Pons (tissue), 1 donor: Measurements from ENCODE around the gene DUOX1.
"Not testable (repeated sequence)": the region's sequence is repeated elsewhere in the genome, so short reads cannot be mapped to it uniquely, and the experiment has no call there.

ENCODE experiments used
- DNase-seq: peaks from one replicate; pipeline ENCODE4 v3.0.0-alpha.2; 2016; ENCODE audit warnings: low spot score

The DUOX1 gene

DNA sequence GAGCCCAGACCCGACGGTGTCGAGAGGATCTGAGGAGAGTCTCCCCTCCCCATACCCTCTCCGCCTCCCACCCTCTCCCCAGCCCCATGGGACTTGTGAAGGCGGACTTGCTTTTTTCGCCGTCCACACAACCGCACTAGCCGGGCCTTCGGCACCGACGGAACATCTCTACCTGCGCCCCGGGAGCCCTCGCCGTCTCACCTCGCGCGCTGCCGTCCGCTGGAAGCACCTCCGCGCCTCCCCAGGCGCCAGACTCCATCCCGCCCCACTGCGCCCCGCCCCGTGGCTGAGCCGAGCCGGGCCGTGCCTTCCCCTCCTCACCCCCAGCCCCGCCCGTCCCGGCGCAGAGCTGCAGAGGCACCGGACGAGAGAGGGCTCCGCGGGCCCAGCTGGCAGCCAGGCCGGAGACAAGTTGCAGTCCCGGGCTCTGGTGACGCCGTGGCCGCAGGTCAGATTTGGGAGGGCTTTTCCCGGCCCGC lies at the start of gene DUOX1, which contains the start of gene DUOXA1:
TSS of gene DUOX1 (plus strand) at position 344 of the 479 bp plus-strand sequence. CDS start 1,973 bp downstream, outside the sequence.
TSS of gene DUOXA1 (minus strand) at position 229 of the 479 bp plus-strand sequence. CDS start 6,865 bp downstream, outside the sequence.
- DNase-seq: no peak

DNA sequence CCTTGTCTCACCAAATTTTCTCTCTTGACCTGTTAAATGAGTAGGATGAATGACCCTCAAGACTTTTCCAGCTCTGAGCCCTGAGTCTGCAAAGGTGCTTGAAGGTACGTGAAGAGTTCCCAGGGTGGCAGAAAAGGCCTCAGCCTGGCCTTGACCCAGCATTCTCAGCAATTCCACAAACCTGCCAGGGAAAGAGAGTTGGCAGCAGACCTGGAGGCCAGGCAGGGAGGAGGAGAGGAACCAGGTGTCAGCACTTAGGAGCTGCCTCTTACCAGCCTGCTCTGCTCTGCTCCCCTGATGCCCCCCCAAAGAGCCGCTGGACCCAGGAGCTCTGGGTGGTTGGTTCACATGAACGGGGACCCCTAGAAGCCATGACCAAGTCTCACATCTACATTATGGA lies 49.2 kb upstream of the DUOX1 start:
- not testable (repeated sequence) for DNase-seq

DNA sequence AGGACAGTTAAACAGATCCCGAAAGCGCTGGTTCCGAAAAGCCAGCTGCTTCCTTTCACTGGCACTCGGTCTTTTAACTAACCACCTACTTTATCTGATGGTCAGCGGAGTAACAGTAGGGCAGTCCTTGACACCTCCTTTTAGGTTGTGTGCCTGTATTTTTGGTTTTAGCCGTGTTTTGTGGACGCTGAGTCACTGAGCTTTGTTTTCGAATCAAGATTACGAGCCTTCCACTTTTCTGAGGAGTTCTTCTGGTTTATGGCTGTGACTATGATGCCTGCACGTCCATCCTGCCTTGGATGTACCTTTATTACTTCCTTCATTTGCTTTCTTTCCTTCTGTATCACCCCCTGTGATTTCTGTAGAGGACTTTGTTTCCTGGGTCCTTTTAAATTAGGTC lies 47.4 kb upstream of the DUOX1 start:
- DNase-seq: not testable (repeated sequence)

DNA sequence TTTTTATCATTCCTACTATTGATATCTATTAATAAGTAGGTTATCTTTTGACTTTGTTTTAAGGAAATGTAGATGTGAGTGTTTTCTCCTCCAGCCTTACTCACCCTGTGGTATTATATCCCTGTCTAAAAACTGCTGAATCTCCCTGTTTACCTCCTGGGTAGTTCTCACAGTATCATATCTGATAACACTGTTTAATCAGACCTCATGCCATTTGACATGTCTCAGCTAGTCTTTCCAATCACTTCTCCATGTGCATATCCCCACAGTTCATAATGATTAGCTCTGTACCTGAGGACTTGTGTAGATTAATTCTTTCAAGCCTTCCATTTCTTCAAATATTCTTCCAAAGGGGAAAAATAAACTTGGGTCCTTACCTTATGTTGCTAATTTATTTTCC lies 46.6 kb upstream of the DUOX1 start:
- DNase-seq: no peak

DNA sequence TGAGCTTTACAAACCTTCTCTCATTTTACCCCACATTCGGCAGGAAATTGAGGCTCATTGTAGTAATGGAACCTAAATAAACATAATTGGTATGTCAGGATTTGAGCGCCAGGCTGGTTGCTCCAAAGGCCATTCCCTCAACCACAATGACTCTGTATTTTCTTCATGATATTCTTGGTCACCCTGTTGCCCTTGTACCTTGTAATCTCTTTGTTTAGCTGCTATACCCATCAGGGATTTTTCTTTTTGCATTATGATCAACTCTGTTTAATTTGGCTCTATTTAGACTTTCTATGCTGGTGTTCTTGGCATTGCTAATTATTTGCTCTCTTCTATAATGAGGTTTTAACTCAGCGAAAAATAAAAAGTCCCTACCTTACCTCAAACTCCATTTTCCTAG lies 45.6 kb upstream of the DUOX1 start:
- no peak for DNase-seq

DNA sequence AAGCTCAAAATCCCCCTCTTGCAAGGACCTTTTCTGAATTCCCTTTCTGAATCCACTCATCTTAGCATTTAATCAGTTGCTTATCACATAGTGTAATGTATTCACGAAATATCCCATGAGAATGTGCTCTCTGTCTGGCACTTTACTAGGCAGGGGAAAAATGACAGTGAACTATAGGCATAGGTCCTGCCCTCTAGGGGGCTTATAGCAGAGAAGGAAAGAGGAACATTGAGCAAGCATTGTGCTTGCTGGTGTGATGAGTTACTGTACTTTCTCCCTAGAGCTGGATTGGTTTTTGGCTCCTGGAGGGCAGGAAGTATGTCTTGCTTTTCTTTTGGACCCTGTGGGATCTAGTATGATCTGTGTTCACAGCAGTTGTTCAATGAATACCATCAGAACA lies 42.3 kb upstream of the DUOX1 start:
- no peak for DNase-seq

DNA sequence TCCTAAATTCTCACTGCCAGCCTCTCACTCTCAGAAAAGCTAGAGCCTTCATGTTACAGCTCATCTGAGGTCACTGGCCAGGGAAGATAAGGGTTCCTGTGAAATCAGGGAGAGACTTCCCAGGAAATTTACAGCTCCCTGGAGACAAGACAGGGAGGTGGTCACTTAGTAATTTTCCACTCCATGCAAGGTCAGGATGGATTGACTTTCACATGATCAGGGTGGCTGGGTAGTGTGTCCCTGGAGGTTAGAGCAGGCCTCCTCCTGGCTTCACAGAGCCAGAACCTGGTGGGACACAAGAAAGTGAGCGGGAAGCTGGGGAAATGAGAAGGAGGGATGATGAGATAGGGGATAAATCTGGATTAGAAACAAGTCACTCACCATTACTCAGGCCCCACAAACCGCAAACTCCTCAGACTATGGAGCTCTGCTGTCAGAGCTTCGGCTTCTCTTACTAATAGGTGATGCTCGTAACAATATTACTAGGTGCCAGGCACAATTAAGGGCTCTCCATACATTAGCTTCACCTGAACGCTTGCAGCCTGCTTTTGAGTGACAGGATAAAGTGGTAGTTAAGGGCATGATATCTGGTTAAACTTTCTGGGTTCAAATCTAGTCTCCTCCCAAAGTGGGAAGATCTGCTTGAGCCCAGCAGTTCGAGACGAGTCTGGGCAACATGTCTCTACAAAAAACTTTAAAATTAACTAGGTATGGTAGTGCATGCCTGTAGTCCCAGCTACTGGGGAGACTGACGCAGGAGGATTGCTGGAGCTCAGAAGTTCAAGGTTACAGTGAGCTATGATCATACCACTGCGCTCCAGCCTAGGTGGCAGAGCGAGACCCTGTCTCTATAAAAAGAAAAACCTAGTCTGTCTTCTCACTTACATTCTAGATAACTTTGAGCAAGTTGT lies 40.7 kb upstream of the DUOX1 start:
- DNase-seq: no peak

DNA sequence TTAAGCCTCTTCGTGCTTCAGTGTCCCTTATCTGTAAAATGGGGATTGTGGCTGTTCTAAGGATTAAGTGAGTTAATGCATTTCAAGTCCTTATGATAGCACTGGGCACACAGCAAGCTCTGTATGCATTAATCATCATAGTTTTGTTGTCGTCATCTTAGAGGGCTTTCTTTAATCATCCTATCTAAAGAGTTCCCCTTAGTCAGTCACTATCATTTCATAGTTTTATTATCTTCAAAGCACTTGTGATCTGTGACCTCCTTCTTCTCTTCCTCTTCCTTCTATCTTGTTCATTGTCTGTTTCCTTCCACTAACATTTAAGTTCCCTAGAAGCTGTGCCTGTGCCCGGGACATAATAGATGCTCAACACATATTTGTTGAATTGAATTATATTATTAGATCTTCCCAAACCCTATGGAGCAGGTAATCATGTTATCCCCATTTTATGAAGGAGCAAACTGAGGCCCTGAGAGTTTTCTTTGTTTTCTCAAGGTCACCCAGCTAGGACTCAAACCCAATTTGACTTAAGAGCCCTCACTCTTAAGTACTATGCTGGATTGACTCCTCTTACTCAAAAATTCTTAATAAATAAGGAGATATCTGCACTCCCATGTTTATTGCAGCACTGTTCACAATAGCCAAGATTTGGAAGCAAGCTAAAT lies 40.0 kb upstream of the DUOX1 start:
- no peak for DNase-seq

DNA sequence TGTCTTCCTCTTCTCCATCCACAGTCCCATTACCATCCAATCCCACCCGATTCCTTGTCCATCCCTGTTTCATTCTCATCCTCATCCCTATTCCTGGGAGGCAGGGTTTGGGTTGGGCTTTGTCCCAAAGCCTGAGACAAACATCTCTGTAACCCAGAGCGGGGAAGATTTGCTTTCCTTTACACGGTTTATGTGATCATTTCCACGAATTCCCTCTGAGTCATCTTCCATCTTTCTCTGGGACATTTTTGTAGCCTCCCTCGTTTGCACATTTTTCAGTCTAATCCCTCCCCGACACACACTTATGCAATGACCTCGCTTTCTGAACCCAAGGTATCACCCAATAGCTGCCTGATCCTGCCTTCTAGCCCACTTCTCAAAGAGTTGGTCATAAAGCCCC lies 38.6 kb upstream of the DUOX1 start:
- DNase-seq: no peak

DNA sequence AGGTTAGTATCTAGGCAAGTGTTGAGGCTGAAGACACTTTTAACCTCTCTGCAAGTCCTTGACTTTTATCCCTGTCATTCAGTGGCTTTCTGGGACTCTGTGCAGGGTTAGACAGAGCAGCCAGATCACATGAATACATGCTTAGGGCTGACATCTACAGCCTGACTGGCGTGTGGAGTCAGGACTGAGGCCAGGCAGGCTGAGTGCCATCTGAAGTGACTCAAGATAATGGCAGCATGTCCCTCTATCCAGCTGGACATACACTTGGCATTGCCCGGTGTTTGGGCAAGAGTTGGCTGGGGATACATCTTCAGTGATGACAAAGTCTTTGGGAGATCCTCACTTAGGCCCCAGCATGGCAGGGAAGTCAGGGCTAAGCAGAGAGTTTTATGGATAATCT lies 38.2 kb upstream of the DUOX1 start:
- no peak for DNase-seq

DNA sequence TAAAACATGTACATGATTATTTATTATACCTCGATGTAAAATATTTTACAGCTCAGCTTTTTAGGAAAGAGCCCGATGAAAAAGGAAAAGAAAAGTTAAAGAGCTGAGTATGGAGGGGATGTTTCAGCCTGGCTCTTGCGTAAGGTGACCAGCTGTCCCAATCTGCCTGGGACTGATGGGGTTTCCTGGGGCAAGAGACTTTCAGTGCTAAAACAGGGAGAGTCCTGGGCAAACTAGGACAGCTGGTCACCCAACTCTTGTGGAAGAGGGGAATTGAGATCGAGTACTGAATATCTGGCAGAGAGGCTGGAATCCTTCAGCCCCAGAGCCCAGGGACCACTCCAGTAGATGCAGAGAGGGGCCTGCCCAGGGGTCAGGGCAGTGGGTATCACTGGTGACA lies 36.8 kb upstream of the DUOX1 start:
- no peak for DNase-seq

DNA sequence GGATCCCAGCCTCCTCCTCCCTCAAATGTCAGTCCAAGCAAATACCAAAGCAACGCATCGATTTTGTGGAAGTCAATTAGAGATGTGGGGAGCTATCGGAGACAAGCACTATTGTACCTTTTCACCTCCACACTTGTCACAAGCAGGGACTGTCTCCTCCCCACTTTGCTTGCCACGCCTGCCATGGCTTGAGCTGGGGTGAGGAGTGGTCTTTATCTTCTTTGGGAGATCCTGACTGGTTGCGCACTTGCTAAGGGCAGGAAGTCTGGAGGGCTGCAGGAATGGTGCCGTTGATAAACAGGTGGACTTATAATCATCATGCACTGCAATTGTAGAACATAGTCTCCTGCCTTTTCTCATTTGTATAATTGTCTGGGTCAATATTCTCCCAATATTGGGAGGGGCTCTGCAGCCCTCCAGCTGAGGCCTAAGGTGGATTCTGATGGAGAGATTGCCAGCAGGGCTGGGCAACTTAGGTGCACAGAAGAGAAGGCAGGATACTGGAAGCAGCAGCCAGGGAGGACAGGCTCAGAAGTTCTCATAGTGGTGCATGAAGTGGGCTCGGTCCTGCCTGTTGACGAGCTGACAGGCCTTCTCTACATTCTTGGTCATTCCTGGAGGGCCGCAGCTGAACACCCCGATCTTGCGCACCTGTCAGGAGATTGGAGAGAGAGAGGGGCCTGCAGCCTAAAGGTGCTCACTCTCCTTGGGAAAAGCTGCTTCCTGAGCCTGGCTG lies 36.0 kb upstream of the DUOX1 start:
- DNase-seq: no peak

DNA sequence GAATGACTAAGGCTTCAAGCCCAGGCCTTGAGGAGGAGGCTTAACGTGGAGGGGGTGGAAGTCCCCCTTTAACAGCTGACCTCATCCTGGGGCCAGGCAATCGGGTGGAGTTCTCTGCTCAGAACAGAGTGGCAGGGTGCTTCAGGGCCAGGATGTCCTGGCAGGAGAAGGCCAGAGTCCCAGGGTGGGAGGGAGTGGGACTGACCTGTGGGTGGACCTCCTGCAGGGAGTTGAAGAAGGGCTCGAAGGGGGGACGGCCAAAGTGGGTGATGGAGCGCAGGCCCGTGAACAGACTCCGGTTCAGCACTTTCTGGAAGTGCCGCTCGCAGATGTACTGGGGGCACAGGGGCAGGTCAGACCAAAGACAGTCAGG lies 35.5 kb upstream of the DUOX1 start:
- DNase-seq: no peak

DNA sequence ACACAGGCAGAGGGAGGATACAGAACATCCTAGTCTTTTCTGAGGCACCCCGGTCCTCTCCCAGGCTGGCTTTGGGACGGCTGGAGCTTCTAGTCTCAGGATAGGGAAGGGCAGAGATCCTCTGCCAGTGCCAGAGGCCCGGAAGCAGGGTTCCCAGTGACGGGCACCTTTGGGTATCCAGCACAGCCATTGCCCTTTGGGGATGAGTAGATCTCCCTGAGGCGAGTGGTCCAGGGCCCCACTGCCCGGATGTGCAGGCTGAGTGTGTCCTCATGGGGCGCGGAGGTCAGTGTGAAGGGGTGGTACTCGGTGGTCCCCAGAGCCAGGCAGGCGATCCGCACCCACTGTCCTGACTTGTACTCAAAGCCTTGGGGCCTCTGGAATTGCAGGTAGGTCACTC lies 34.1 kb upstream of the DUOX1 start:
- no peak for DNase-seq

DNA sequence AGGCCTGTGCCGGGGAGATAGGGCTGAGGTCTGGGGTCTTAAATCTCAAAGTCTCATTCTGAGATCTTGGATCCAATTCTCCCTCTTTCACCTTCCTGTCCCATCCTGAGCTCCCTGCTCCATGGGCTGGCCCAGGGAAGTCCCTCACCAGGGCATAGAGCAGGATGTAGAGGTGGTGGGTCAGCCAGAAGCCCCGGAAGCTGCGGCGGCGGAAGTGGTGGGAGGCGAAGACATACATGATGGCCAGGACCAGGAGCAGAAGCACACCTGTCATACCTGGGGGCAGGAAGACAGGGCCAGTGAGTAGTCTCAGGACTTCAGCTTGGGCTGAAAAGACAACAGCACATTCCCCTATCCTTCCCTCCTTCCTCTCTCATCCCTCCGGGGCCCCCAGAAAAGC lies 32.3 kb upstream of the DUOX1 start:
- DNase-seq: no peak

DNA sequence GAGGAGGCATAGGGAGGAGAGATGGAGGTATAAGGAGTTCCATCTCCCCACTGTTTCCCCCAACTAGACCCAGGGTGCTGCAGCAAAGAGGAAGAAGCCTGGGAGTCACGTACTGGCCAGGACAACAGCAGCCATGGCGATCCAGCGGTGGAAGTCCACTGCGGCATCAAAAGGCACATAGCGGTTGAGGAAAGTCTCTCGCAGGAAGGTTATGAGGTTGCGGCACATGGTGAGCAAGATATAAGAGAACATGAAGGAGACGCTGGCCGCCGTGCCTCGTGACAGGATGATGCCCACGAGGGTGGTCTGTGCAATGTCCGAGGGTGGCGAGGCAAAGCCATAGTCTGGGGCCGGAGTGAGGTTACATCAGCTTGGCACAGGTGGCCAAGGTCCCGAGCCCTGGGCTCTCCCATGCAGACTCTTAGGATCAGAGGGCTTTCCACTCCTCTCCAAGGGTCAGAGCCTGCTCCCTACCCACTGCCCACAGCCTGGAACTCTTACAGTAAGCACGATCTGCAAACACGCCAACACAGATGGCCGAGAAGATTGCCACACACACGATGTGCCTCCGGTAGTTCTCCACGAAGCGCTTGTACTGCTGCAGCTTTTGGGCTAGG lies 30.1 kb upstream of the DUOX1 start:
- DNase-seq: no peak

DNA sequence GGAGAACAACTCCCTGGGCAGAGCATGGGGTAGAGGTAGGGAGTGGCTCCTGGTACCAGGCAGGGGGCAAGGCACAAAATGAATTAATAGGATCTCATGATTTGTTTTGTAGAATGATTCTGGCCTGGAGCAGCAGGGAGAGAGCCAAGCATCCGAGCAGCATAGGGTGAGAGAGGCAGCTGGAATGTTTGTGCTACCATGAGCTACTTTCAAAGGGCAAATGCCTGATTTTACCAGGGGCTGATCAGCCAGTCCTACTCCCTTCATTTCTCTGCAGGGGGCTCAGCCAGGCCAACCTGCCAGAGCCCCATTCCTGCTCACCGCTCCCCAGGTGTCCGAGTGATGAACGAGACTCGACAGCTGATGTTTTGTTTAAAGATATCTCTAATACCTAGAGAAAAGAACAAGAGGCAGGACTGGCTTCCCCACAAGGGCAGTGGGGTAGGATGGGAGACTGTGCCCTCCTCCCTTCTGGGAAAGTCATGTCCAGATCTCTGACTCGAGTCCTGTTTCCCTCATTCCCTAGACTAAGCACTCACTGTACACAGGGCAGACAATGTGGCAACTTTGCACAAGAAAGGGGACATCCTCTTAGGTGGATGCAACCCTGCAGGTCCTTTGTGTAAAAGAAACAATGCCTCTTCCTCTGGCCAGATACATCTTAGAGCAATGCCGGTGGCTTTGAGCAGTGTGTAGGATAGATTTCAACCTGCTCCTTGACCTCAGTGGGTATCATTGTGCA lies 28.7 kb upstream of the DUOX1 start:
- DNase-seq: no peak

DNA sequence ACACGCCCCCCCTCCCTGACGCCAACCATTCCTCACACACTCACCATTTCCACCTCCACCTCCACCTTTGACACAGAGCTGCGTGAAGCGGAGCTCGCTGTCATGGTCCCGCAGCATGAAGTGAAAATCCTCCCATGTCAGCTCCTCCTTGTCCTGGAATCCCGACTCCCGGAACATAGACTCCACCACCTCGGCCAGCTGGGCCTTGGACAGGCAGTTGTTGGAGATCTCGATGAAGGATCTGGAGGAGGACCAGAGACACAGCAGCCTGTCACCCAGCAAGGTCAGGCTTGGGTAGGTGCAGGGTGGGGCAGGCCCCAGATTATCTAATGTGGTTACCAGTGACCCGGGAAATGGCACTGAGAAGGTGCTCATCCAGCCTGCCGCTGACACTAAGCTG lies 28.0 kb upstream of the DUOX1 start:
- DNase-seq: no peak

DNA sequence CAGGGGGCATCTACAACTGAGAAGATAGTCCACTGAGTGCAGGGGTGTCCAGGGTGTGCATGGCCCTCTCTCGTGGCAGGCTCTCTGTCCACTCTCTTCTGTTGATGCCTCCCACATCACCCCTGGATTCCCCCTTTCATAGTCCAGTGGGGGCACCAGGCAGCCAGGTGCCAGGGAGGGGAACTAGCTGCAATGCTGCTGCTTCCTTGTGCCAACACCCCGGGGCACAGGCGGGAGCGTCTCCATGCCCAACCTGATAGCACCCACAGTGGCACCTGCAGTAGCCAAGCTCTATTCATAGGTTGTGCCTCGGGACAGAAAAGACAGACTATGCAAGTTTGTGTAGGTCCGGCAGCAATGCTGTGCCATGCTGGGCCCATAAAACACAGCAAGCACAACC lies 27.6 kb upstream of the DUOX1 start:
- DNase-seq: no peak

DNA sequence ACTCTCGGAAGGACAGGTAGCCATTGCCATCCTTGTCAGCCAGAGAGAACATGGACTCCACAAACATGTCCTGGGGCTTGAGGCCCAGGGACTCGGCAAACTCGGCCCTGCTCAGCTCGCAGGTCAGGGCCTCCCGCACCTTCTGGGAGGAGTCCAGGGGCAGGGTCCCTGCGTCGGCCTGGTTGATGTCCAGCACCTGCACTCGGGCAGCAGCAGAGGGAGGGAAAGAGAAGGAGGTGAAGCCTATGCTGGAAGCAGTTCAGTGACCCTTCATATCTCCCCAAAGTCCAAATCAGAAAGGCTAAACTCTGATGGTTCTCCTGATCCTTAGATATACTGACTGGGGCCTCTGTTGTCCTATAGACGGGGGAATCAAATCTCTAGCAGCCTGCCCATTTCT lies 25.6 kb upstream of the DUOX1 start:
- not testable (repeated sequence) for DNase-seq

DNA sequence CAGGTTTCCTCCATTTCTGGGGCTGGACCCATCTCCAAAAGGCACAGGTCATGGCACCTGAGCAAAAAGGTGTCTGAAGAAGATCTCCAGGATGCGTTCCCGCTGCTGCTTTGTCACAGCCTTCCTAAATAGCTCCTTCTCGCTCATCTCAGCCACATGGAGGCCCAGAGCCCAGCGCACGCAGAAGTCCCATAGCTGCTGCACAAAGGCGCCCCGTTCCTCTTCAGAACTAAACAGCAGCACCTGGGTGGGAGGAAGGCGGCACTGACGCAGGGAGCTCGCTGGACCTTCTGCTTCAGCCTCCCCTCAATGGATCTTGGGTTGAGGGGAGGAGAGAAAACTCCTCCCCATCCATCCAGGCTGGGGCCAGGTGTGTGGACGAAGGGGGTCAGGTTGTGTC lies 24.2 kb upstream of the DUOX1 start:
- no peak for DNase-seq
